Measurements from ENCODE around the gene CHCHD10.
"Not testable (repeated sequence)": the region's sequence is repeated elsewhere in the genome, so short reads cannot be mapped to it uniquely, and the experiment has no call there.

Gene CHCHD10

DNA sequence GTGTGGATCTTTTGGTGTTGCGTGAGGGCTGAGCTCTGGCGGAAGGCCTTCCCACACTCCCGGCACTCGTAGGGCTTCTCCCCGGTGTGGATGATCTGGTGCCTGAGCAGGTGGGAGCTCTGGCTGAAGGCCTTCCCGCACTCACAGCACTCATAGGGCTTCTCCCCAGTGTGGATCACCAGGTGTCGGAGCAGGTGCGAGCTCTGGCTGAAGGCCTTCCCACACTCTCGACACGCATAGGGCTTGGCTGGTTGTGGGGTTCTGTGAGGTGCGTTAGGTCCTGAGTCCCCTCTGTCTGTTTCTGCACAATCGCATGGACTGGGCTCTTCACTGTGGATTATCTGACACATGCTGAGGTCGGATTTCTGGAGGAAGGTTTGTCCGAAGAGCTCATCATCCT lies 23.3 kb downstream of the CHCHD10 start:
- no peak for DNase-seq

DNA sequence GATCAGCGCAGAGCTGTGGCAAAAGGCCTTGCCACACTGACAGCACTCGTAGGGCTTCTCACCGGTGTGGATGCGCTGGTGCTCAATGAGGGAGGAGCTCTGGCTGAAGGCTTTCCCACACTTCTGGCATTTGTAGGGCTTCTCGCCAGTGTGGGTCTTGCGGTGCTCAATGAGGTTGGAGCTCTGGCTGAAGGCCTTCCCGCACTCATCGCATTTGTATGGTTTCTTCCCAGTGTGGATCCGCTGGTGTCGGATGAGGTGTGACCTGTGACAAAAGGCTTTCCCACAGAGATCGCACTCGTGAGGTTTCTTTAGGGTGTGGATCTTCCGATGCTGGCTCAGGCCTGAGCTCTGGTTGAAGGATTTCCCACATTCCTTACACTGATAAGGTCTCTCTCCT lies 23.8 kb downstream of the CHCHD10 start:
- no peak for DNase-seq

DNA sequence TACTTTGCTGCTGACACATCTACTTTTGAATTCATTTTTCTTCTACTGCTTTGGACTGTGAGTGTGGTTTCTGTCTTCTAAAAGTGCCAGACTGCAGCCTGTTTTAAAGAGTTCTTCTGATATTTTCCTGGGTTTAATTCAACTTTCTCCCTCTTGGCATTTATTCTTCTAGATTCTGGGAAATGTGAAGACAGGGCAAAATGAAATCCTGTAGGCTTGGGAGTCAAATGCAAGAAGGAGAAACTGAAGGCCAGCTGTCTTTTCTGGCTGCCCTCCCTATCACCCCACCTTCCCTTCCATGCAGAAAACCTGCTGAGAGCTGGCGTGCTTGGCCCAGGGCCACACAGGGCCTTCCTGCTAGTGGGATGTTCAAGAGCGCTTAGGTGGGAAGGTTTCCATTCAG lies 24.5 kb downstream of the CHCHD10 start:
- DNase-seq = no peak

DNA sequence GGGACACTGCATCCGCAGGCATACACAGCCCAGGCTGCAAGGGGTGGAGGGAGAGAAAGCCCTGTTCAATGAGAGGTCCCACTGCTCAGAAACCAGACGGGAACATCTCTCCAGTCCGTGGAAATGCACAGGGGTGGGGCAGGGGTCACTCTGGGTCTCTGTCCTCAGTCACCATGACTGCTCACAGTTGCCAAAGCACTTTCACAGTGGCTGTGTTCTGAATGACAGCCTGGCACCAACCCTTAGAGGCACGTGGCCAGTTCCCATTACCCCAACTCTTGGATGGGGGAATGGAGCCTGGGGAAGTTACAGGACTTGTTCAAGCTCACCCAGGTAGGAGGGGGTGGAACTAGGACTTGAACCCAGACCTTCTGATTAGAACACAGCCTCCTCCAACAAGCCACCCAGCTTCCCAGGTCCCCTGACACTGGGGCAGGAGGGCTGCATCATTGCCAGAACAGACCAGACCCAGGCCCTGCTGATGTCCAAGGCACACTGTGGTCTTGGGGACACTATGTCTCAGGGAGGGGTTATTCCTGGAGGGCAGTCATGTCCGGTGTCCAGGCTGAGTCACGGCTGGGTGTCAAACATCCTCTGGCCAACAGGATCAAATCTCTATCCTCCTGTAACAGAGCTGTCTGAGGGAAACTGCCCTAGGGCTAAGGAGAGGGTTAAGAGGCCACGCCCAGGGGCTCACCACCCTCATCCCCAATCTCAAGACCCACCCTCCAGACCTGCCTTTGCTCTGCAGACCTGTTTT lies 25.1 kb downstream of the CHCHD10 start:
- DNase-seq = no peak

DNA sequence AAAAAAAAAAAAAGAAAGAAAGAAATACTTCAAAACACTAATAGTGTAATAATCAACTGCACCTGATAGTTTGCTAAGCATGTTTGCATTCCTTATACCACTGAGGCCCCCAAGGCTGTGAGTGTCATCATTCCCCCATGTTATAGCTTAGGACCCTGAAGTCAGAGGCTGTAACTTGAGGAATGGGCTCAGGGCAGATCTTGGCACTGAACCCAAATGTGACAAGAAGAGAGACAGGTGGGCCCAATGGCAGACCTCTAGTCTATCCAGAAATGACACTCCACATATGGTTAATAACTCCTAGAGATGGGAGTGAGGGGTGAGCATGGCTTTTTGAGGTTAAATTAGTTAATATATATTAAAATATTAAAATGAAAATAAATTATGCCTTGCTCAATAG lies 30.1 kb downstream of the CHCHD10 start:
- DNase-seq = no peak

DNA sequence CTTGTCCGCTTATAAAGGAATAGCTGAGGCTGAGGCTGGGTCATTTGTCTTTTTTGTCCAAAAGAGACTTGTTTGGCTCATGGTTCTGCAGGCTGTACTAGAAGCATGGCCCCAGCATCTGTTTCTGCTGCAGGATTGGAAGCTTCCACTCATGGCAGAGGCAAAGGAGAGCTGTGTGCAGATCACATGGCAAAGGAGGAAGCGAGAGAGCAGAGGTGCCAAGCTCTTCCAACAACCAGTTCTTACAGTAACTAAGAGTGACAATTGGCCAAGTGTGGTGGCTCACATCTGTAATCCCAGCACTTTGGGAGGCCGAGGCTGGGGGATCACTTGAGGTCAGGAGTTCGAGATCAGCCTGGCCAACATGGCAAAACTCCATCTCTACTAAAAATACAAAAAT lies 39.7 kb downstream of the CHCHD10 start:
- not testable (repeated sequence) for DNase-seq

DNA sequence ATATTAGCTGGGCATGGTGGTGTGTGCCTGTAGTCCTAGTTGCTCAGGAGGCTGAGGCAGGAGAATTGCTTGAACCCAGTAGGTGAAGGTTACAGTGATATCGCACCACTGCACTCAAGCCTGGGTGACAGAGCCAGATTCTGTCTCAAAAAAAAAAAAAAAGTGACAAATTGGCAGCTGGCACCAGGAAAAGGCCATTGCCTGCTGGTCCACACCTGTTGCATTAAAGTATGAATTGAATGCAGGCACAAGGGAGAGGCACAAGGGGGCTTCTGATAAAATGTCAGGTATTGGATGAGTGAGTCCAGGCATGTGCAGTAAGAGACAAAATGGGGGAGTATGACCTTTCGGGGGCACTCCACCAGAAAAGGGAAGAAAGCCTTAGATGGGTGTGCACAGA lies 45.0 kb downstream of the CHCHD10 start:
- no peak for DNase-seq

DNA sequence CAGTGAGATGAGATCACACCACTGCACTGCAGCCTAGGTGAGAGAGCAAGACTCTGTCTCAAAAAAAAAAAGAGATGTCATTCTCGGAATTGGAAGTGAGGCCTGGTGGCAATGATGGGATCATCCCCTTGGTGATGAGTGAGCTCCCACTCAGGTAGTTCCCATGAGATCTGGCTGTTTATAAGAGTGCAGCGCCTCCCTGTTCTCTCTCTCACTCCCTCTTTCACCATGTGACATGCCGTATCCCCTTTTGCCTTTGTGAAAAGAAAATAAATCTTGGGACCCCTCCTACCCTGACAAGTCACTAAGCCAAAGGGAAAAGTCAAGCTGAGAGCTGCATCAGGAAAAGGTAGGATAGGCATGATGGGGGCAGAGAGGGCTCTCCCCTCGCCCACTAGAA lies 45.6 kb downstream of the CHCHD10 start:
- DNase-seq = no peak

DNA sequence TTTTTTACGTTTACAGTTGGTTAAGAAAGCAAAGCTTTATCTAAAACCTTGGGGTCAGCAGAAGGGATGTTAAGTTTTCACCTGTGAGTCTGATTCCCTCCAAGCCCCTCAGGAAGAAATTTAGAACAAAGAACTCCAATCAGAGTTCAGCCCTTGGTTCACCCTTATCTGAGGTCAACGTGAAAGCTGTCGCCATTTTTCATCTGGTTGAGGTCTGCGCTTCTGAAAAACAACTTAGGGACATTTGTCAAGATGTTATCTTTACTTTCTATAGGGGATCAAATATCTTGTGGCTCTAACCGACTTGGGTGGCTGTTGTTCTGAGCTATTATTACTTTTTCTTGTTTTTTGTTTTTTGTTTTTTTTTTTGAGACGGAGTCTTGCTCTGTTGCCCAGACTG lies 46.9 kb downstream of the CHCHD10 start:
- DNase-seq = no peak

DNA sequence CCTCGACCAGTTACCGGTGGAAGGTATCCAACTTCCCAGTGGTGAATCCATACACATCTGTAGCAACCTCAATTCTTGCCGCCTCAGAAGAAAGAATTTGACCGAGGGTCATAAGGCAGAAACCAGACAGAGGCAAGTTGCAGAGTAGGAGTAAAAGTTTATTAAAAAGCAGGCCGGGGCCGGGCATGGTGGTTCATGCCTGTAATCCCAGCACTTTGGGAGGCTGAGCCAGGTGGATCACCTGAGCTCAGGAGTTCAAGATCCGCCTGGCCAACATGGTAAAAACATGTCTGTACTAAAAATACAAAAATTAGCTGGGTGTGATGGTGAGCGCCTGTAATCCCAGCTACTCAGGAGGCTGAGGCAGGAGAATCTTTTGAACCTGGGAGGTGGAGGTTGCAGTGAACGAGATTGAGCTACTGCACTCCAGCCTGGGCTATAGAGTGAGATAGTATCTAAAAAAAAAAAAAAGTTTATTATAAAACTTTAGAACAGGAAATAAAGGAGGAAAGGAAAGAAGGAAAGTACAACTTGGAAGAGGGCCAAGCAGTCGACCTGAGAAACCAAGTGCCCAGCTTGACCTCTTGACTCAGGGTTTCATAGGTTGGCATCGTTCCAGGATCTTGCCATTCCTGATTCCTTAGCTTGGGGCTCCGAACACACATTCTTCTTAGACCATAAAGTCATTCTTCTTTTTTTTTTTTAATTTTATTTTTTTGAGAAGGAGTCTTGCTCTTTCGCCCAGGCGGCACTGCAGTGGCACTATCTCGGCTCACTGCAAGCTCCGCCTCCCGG lies 49.2 kb downstream of the CHCHD10 start:
- DNase-seq = no peak

DNA sequence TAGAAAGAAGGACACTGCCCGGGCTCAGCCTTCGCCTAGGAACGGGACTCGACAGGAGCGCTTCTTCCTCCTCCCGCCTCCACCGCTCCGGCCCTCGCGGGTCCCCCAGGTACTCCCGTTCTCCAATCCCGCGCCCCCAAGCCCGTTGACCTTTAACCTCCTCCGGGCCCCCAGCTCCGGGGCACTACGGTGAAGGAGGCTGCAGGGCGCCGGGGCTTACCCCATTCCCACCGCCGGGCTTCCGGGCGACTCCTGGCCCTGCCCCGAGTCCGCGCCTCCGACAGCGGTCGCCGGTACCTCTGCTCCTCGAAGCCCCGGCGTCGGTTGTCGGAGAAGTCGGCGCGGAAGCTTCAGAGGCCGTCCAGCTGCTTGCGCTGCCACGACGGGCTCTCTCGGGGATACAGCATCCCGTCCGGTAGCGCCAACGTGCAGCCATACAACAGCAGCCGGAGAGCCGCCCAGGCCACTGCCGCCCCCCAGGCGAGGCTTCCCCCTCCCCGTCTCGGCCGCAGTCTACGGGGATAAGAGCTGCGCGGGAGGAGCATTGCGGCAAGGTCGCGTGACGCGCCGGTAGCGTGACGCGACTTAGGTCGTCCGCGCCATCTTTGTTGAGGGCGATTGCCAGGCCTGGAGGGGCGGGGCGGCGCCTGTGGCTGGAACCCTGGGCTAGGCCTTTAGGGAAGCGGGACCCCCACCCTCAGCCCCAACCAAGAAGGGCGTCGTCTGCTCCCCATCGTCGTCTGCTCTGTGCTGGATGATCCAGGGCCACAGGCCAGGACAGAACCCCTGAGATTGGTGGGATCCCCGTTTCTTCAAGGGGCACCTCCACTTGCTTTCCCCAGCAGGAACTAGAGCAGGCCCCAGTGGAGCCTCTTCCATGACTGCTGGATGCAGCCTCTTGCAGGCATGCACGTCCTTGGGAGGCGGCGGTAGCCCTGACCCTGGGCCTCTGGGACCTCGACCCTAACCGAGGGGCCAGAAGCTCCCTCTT lies 50.7 kb downstream of the CHCHD10 start:
- peak; percentile 88 for DNase-seq
